ENCODE measurements around the gene GOLGA6D.
"Not testable (repeated sequence)": the region's sequence is repeated elsewhere in the genome, so short reads cannot be mapped to it uniquely, and the experiment has no call there.

The GOLGA6D gene

GRCh38 chr15:75249726-75250125 lies 32.9 kb upstream of the GOLGA6D start:
- H3K36me3 ChIP-seq (ENCODE audit: control insufficient read depth, insufficient read depth, low read length): no peaks in the 10 kb centered on the region
- H3K27ac ChIP-seq (ENCODE audit: low read depth, low read length): no peak overlapping the region
- no peak overlapping the region for H2AK5ac ChIP-seq (ENCODE audit: low read length)
- H3K4me3 ChIP-seq (ENCODE audit: low read length): no peak overlapping the region
- no peak for DNase-seq
- no peaks in the 10 kb centered on the region for H3K79me1 ChIP-seq (ENCODE audit: low read length)
- no peak overlapping the region for H3K56ac ChIP-seq (ENCODE audit: low read length)
- no peaks in the 10 kb centered on the region for H3K27me3 ChIP-seq (ENCODE audit: insufficient read depth, low read length, poor library complexity)
- no peak overlapping the region for H3K9ac ChIP-seq (ENCODE audit: low read length)
- H3K4ac ChIP-seq (ENCODE audit: low read depth, low read length): no peak overlapping the region
- H3K4me2 ChIP-seq (ENCODE audit: low read length): no peak overlapping the region
- H4K8ac ChIP-seq (ENCODE audit: low read depth, low read length): no peak overlapping the region
- no peak overlapping the region for H2BK5ac ChIP-seq (ENCODE audit: low read length)
- no peak overlapping the region for H2BK120ac ChIP-seq (ENCODE audit: low read depth, low read length)
- H4K5ac ChIP-seq (ENCODE audit: low read length): no peak overlapping the region
- no peak overlapping the region for H3K18ac ChIP-seq (ENCODE audit: low read length)
- H3K23ac ChIP-seq (ENCODE audit: low read length): no peak overlapping the region
- no peaks in the 10 kb centered on the region for H3K79me2 ChIP-seq (ENCODE audit: control insufficient read depth, insufficient read depth, low read length)
- no peaks in the 10 kb centered on the region for H3K4me1 ChIP-seq (ENCODE audit: control insufficient read depth, low read depth, low read length)
- WGBS (ENCODE audit: extremely low coverage, insufficient coverage, low lambda C conversion rate): no CpG with 5 or more reads among the region's 4 CpGs
- H2BK15ac ChIP-seq (replicated peaks; ENCODE audit: low read depth): no peak overlapping the region

DNA sequence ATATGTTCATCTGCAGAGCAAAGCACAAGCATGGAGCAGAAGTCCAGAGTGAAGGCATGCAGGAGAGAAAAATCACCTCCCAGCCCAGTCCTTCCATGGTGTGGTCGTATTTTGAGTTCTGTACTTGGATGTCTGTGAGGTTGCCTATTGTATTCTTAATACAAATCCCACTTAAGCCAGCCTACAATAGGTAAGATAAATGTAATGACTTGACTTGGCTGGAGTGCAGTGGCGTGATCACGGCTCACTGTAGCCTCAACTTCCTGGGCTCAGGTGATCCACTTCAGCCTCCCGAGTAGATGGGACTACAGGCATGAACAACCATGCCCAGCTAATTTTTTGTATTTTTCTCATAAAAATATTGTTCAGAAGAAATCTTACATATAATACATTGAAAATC lies 31.3 kb upstream of the GOLGA6D start:
- not testable (repeated sequence) for H3K18ac ChIP-seq (ENCODE audit: low read length); H3K4me3 ChIP-seq (ENCODE audit: low read length); H4K5ac ChIP-seq (ENCODE audit: low read length); H3K27me3 ChIP-seq (ENCODE audit: insufficient read depth, low read length, poor library complexity); H3K79me2 ChIP-seq (ENCODE audit: control insufficient read depth, insufficient read depth, low read length); H3K4ac ChIP-seq (ENCODE audit: low read depth, low read length); H3K79me1 ChIP-seq (ENCODE audit: low read length); H4K8ac ChIP-seq (ENCODE audit: low read depth, low read length); H3K27ac ChIP-seq (ENCODE audit: low read depth, low read length); H2BK15ac ChIP-seq (replicated peaks; ENCODE audit: low read depth); H3K56ac ChIP-seq (ENCODE audit: low read length); H3K4me2 ChIP-seq (ENCODE audit: low read length); H2AK5ac ChIP-seq (ENCODE audit: low read length); H2BK120ac ChIP-seq (ENCODE audit: low read depth, low read length); H3K9ac ChIP-seq (ENCODE audit: low read length); H3K36me3 ChIP-seq (ENCODE audit: control insufficient read depth, insufficient read depth, low read length); H2BK5ac ChIP-seq (ENCODE audit: low read length); DNase-seq; H3K4me1 ChIP-seq (ENCODE audit: control insufficient read depth, low read depth, low read length); H3K23ac ChIP-seq (ENCODE audit: low read length)
- WGBS (ENCODE audit: extremely low coverage, insufficient coverage, low lambda C conversion rate): no CpG with 5 or more reads among the region's 4 CpGs

GRCh38 chr15:75252285-75252684 lies 30.4 kb upstream of the GOLGA6D start:
- not testable (repeated sequence) for H3K4me3 ChIP-seq (ENCODE audit: low read length); H4K5ac ChIP-seq (ENCODE audit: low read length); H3K4me2 ChIP-seq (ENCODE audit: low read length); H2BK15ac ChIP-seq (replicated peaks; ENCODE audit: low read depth); H2AK5ac ChIP-seq (ENCODE audit: low read length); H3K23ac ChIP-seq (ENCODE audit: low read length); DNase-seq; H3K36me3 ChIP-seq (ENCODE audit: control insufficient read depth, insufficient read depth, low read length); H3K18ac ChIP-seq (ENCODE audit: low read length); H4K8ac ChIP-seq (ENCODE audit: low read depth, low read length); H3K9ac ChIP-seq (ENCODE audit: low read length); H3K79me2 ChIP-seq (ENCODE audit: control insufficient read depth, insufficient read depth, low read length); H3K27me3 ChIP-seq (ENCODE audit: insufficient read depth, low read length, poor library complexity); H3K4me1 ChIP-seq (ENCODE audit: control insufficient read depth, low read depth, low read length); H3K56ac ChIP-seq (ENCODE audit: low read length); H3K27ac ChIP-seq (ENCODE audit: low read depth, low read length); H2BK5ac ChIP-seq (ENCODE audit: low read length); H2BK120ac ChIP-seq (ENCODE audit: low read depth, low read length); H3K79me1 ChIP-seq (ENCODE audit: low read length); H3K4ac ChIP-seq (ENCODE audit: low read depth, low read length)
- WGBS (ENCODE audit: extremely low coverage, insufficient coverage, low lambda C conversion rate): no CpG with 5 or more reads among the region's 4 CpGs

DNA sequence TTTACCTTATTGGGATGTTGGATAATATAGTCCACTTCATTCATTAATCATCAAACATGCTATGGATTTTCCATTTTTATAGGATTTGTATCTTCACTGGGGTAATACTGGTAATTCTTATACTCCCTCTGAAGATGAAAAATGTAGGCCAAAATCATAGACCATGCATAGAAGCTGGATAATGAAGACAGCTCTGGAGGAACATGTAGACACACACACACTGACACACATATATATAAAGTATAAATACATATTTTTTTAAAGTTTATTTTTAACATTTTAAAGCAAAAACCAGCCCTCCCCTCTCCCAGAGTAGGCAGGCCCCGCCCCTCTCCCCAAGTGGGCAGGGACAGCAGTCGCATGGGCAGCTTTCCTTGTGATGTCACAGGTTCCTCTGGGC lies 24.6 kb upstream of the GOLGA6D start, which contains the start of gene GOLGA6C:
Gene GOLGA6C, plus strand, starts transcription at position 301 of the 400 bp plus-strand sequence. CDS start 265 bp downstream, outside the sequence.
- H3K27ac ChIP-seq (ENCODE audit: low read depth, low read length); H3K23ac ChIP-seq (ENCODE audit: low read length); H2BK15ac ChIP-seq (replicated peaks; ENCODE audit: low read depth); H3K18ac ChIP-seq (ENCODE audit: low read length); H3K79me2 ChIP-seq (ENCODE audit: control insufficient read depth, insufficient read depth, low read length); DNase-seq; H3K4me3 ChIP-seq (ENCODE audit: low read length); H4K5ac ChIP-seq (ENCODE audit: low read length); H3K4me2 ChIP-seq (ENCODE audit: low read length); H3K36me3 ChIP-seq (ENCODE audit: control insufficient read depth, insufficient read depth, low read length); H2BK120ac ChIP-seq (ENCODE audit: low read depth, low read length); H3K79me1 ChIP-seq (ENCODE audit: low read length); H2BK5ac ChIP-seq (ENCODE audit: low read length); H3K56ac ChIP-seq (ENCODE audit: low read length); H3K4me1 ChIP-seq (ENCODE audit: control insufficient read depth, low read depth, low read length); H3K27me3 ChIP-seq (ENCODE audit: insufficient read depth, low read length, poor library complexity); H3K9ac ChIP-seq (ENCODE audit: low read length); H2AK5ac ChIP-seq (ENCODE audit: low read length); H4K8ac ChIP-seq (ENCODE audit: low read depth, low read length); H3K4ac ChIP-seq (ENCODE audit: low read depth, low read length): not testable (repeated sequence)
- WGBS (ENCODE audit: extremely low coverage, insufficient coverage, low lambda C conversion rate): no CpG with 5 or more reads among the region's 2 CpGs

- not testable (repeated sequence) for H3K4me3 ChIP-seq (ENCODE audit: low read length); H3K23ac ChIP-seq (ENCODE audit: low read length); H3K56ac ChIP-seq (ENCODE audit: low read length); DNase-seq; H3K27me3 ChIP-seq (ENCODE audit: insufficient read depth, low read length, poor library complexity); H3K9ac ChIP-seq (ENCODE audit: low read length); H3K4me2 ChIP-seq (ENCODE audit: low read length); H3K27ac ChIP-seq (ENCODE audit: low read depth, low read length); H3K4ac ChIP-seq (ENCODE audit: low read depth, low read length); H3K79me1 ChIP-seq (ENCODE audit: low read length); H3K36me3 ChIP-seq (ENCODE audit: control insufficient read depth, insufficient read depth, low read length); H3K4me1 ChIP-seq (ENCODE audit: control insufficient read depth, low read depth, low read length); H3K79me2 ChIP-seq (ENCODE audit: control insufficient read depth, insufficient read depth, low read length); H2BK15ac ChIP-seq (replicated peaks; ENCODE audit: low read depth); H4K5ac ChIP-seq (ENCODE audit: low read length); H4K8ac ChIP-seq (ENCODE audit: low read depth, low read length); H2BK120ac ChIP-seq (ENCODE audit: low read depth, low read length); H2AK5ac ChIP-seq (ENCODE audit: low read length); H2BK5ac ChIP-seq (ENCODE audit: low read length); H3K18ac ChIP-seq (ENCODE audit: low read length)
- no CpG with 5 or more reads among the region's 16 CpGs for WGBS (ENCODE audit: extremely low coverage, insufficient coverage, low lambda C conversion rate)
These were observed 23.9 kb upstream of the GOLGA6D start for GRCh38 chr15:75258620-75259343.

GRCh38 chr15:75259873-75260272 lies 22.8 kb upstream of the GOLGA6D start:
- not testable (repeated sequence) for H3K4me1 ChIP-seq (ENCODE audit: control insufficient read depth, low read depth, low read length); H2BK15ac ChIP-seq (replicated peaks; ENCODE audit: low read depth); H3K4me3 ChIP-seq (ENCODE audit: low read length); H2AK5ac ChIP-seq (ENCODE audit: low read length); H3K79me2 ChIP-seq (ENCODE audit: control insufficient read depth, insufficient read depth, low read length); H3K18ac ChIP-seq (ENCODE audit: low read length); H3K23ac ChIP-seq (ENCODE audit: low read length); H3K56ac ChIP-seq (ENCODE audit: low read length); H3K27me3 ChIP-seq (ENCODE audit: insufficient read depth, low read length, poor library complexity); DNase-seq; H3K4ac ChIP-seq (ENCODE audit: low read depth, low read length); H3K79me1 ChIP-seq (ENCODE audit: low read length); H3K9ac ChIP-seq (ENCODE audit: low read length); H3K36me3 ChIP-seq (ENCODE audit: control insufficient read depth, insufficient read depth, low read length); H2BK120ac ChIP-seq (ENCODE audit: low read depth, low read length); H4K8ac ChIP-seq (ENCODE audit: low read depth, low read length); H2BK5ac ChIP-seq (ENCODE audit: low read length); H3K4me2 ChIP-seq (ENCODE audit: low read length); H4K5ac ChIP-seq (ENCODE audit: low read length); H3K27ac ChIP-seq (ENCODE audit: low read depth, low read length)
- no CpG with 5 or more reads among the region's 3 CpGs for WGBS (ENCODE audit: extremely low coverage, insufficient coverage, low lambda C conversion rate)
